H9 (cell line): ENCODE data around the gene RALGAPA2. TPM values are rescaled to one million over a fixed set of nuclear protein-coding genes. Genes with fewer than 3 reads are reported as not detected.
A peak's percentile ranks its signal among the peaks of the same experiment; 100 is the strongest.

Experiments
- DNase-seq: peaks from one replicate; pipeline ENCODE4 v3.0.0-alpha.2; 2017
- H2AFZ ChIP-seq: one replicate; pipeline ENCODE4 v1.6.1; 2013; ENCODE audit warnings: mild to moderate bottlenecking, low read length, control low read depth, moderate library complexity
- H2AK5ac ChIP-seq: 2 replicates; pipeline ENCODE4 v1.6.1; 2013; ENCODE audit warnings: low read length, control low read depth, mixed read lengths; ENCODE audit not compliant: insufficient read length
- H2BK120ac ChIP-seq: one replicate; pipeline ENCODE4 v1.6.1; 2013; ENCODE audit warnings: low read depth, mild to moderate bottlenecking, low read length, control low read depth, inconsistent platforms; ENCODE audit not compliant: poor library complexity, severe bottlenecking
- H2BK12ac ChIP-seq: 2 replicates; pipeline ENCODE4 v1.6.1; 2013; ENCODE audit warnings: low read length, control low read depth, mixed read lengths, low read depth; ENCODE audit not compliant: insufficient read length
- H2BK15ac ChIP-seq: 2 replicates; pipeline ENCODE4 v1.6.1; 2013; ENCODE audit warnings: low read depth, low read length, control low read depth
- H2BK20ac ChIP-seq: one replicate; pipeline ENCODE4 v1.6.1; 2013; ENCODE audit warnings: low read depth, mild to moderate bottlenecking, low read length, control low read depth, inconsistent platforms; ENCODE audit not compliant: poor library complexity, severe bottlenecking
- H2BK5ac ChIP-seq: 2 replicates; pipeline ENCODE4 v1.6.1; 2013; ENCODE audit warnings: low read length, control low read depth, mixed read lengths; ENCODE audit not compliant: insufficient read length
- H3K14ac ChIP-seq: 2 replicates; pipeline ENCODE4 v1.6.1; 2013; ENCODE audit warnings: low read length, control low read depth; ENCODE audit not compliant: insufficient read depth
- H3K18ac ChIP-seq: 2 replicates; pipeline ENCODE4 v1.6.1; 2013; ENCODE audit warnings: low read depth, mild to moderate bottlenecking, mixed read lengths, low read length, control low read depth; ENCODE audit not compliant: insufficient read length
- H3K23ac ChIP-seq: 2 replicates; pipeline ENCODE4 v1.6.1; 2013; ENCODE audit warnings: low read length, control low read depth, mixed read lengths, low read depth; ENCODE audit not compliant: insufficient read length
- H3K23me2 ChIP-seq: 2 replicates; pipeline ENCODE4 v1.6.1; 2013; ENCODE audit warnings: low read depth, mild to moderate bottlenecking, mixed read lengths, low read length, control low read depth; ENCODE audit not compliant: insufficient read length, poor library complexity, severe bottlenecking
- H3K27ac ChIP-seq: 2 replicates; pipeline ENCODE4 v1.5.1; 2013; ENCODE audit warnings: low read length, control low read depth, mixed read lengths, low read depth; ENCODE audit not compliant: insufficient read length
- H3K27me3 ChIP-seq: 2 replicates; pipeline ENCODE4 v1.6.1; 2013; ENCODE audit warnings: low read length, control low read depth, inconsistent platforms; ENCODE audit not compliant: insufficient read depth
- H3K4ac ChIP-seq: 2 replicates; pipeline ENCODE4 v1.6.1; 2013; ENCODE audit warnings: low read depth, mild to moderate bottlenecking, control low read depth, inconsistent platforms, low read length, moderate library complexity
- H3K4me1 ChIP-seq: 2 replicates; pipeline ENCODE4 v1.6.1; 2013; ENCODE audit warnings: low read length, control low read depth, inconsistent platforms; ENCODE audit not compliant: insufficient read depth
- H3K4me2 ChIP-seq: 2 replicates; pipeline ENCODE4 v1.6.1; 2013; ENCODE audit warnings: low read length, control low read depth, mixed read lengths; ENCODE audit not compliant: insufficient read length, insufficient read depth
- H3K56ac ChIP-seq: 2 replicates; pipeline ENCODE4 v1.6.1; 2013; ENCODE audit warnings: low read depth, mild to moderate bottlenecking, mixed read lengths, low read length, control low read depth; ENCODE audit not compliant: insufficient read length
- H3K79me1 ChIP-seq: 2 replicates; pipeline ENCODE4 v1.6.1; 2013; ENCODE audit warnings: low read depth, mild to moderate bottlenecking, moderate library complexity, low read length, control low read depth, inconsistent platforms; ENCODE audit not compliant: insufficient read depth, poor library complexity, severe bottlenecking
- H3K79me2 ChIP-seq: 2 replicates; pipeline ENCODE4 v1.6.1; 2013; ENCODE audit warnings: low read length, control low read depth, inconsistent platforms; ENCODE audit not compliant: insufficient read depth
- H3K9ac ChIP-seq: 2 replicates; pipeline ENCODE4 v1.6.1; 2013; ENCODE audit warnings: low read length, control low read depth, mixed read lengths; ENCODE audit not compliant: insufficient read length; ENCODE audit errors: extremely low read depth
- H3K9me3 ChIP-seq: one replicate; pipeline ENCODE4 v1.6.1; 2013; ENCODE audit warnings: low read depth, low read length, inconsistent platforms; ENCODE audit not compliant: control insufficient read depth
- H3T11ph ChIP-seq: one replicate; pipeline ENCODE4 v1.6.1; 2013; ENCODE audit warnings: mild to moderate bottlenecking, low read length, control low read depth, inconsistent platforms
- H4K20me1 ChIP-seq: one replicate; pipeline ENCODE4 v1.6.1; 2013; ENCODE audit not compliant: control insufficient read depth, insufficient read length, insufficient read depth
- H4K5ac ChIP-seq: 2 replicates; pipeline ENCODE4 v1.6.1; 2013; ENCODE audit warnings: low read depth, mild to moderate bottlenecking, mixed read lengths, low read length, control low read depth; ENCODE audit not compliant: insufficient read length
- H4K8ac ChIP-seq: replicated peaks from 2 replicates; pipeline ENCODE4 v1.6.1; 2013; ENCODE audit warnings: low read length, control low read depth, mixed read lengths, low read depth; ENCODE audit not compliant: insufficient read length
- H4K91ac ChIP-seq: 2 replicates; pipeline ENCODE4 v1.6.1; 2013; ENCODE audit warnings: low read depth, mild to moderate bottlenecking, moderate library complexity, mixed read lengths, low read length, control low read depth; ENCODE audit not compliant: insufficient read length
- H3K27ac Mint-ChIP-seq, 3 experiments: 2 replicates in 2 of 3; 3 replicates in 1 of 3; pipeline ENCODE4 v1.8.0; 2020 to 2021; ENCODE audit warnings: mixed read lengths in 3 of 3, mild to moderate bottlenecking in 1 of 3, moderate library complexity in 1 of 3
- H3K27me3 Mint-ChIP-seq: 2 replicates; pipeline ENCODE4 v1.8.0; 2021; ENCODE audit warnings: low read depth, mild to moderate bottlenecking, moderate library complexity, mixed read lengths
- H3K36me3 Mint-ChIP-seq, 3 experiments: 2 replicates in 2 of 3; 3 replicates in 1 of 3; pipeline ENCODE4 v1.8.0; 2020 to 2021; ENCODE audit warnings: low read depth in 3 of 3, mixed read lengths in 3 of 3; ENCODE audit not compliant: insufficient read depth in 1 of 3
- H3K4me1 Mint-ChIP-seq, 2 experiments: 2 replicates each; pipeline ENCODE4 v1.8.0; 2020; ENCODE audit warnings: mixed read lengths in 2 of 2
- H3K4me3 Mint-ChIP-seq, 2 experiments: 2 replicates in 1 of 2; 3 replicates in 1 of 2; pipeline ENCODE4 v1.8.0; 2020 to 2021; ENCODE audit warnings: mild to moderate bottlenecking in 2 of 2, mixed read lengths in 2 of 2, moderate library complexity in 1 of 2
- H3K9me3 Mint-ChIP-seq, 2 experiments: 2 replicates in 1 of 2; 3 replicates in 1 of 2; pipeline ENCODE4 v1.8.0; 2020; ENCODE audit warnings: mild to moderate bottlenecking in 2 of 2, mixed read lengths in 2 of 2, moderate library complexity in 1 of 2
- WGBS: extraction: QIAGEN DNeasy Blood & Tissue Kit; methylation state at CpG from one replicate; pipeline ENCODE4 v1.1.7; 2013; ENCODE audit warnings: missing lambda C conversion rate, low lambda C conversion rate, mixed read lengths; ENCODE audit not compliant: insufficient read length; ENCODE audit errors: extremely low coverage; 5-methylcytosine and 5-hydroxymethylcytosine counted together
- total RNA-seq: library from RNA; stranded (reverse); gene quantifications from 2 replicates; pipeline ENCODE4 v1.2.1, GENCODE V29; 2021
- TF ChIP-seq, protein P1 (sequence below): fragments of 200-600 bp; sonication (generic); conservative IDR thresholded peaks from 3 replicates; pipeline ENCODE4 v1.8.0; 2021; ENCODE audit warnings: antibody characterized with exemption, mild to moderate bottlenecking

RALGAPA2 gene
- total RNA-seq, 1 experiment from 2014 or later = 16.6 TPM

DNA sequence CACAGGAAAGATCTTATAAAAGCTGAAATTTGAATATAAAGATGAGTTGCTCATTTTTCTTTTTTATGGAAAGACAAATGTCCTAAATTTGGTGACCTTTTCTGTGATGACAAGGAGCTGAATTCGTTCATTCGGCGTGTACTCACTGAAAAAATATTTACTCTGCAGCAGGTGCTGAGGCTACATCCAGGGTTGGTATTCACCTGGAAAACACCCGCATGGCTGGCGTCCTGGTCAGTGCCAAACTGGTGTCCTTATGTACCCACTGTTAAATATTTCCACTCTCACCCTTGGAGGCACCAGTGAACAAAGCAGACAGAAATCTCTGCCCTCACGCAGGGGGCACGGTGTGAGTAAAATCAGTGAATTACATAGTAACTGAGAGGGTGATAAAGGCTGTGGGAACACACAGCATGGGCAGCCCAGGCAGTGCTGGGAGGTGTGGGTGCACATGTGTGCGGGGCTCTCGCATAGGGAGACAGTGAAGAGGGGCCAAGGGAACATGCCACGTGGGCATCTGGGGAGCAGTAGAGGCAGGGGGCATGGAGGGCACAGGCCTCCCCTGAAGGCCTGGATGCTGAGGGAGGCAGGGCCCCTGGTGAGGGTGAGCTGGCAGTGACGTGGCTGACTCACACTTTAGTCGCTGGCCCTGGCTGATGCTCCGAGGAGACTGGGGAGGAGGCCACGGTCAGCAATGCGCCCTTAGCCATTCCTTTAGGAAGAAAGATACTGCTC lies 254.9 kb downstream of the RALGAPA2 start:
- H3K4me1 Mint-ChIP-seq = peaks cover 28 to 31% of the 10 kb centered on the region in 2 experiments
- DNase-seq = no peak

More for the DNA sequence above, 254.9 kb downstream of the RALGAPA2 start:
- TF ChIP-seq, protein P1, sequence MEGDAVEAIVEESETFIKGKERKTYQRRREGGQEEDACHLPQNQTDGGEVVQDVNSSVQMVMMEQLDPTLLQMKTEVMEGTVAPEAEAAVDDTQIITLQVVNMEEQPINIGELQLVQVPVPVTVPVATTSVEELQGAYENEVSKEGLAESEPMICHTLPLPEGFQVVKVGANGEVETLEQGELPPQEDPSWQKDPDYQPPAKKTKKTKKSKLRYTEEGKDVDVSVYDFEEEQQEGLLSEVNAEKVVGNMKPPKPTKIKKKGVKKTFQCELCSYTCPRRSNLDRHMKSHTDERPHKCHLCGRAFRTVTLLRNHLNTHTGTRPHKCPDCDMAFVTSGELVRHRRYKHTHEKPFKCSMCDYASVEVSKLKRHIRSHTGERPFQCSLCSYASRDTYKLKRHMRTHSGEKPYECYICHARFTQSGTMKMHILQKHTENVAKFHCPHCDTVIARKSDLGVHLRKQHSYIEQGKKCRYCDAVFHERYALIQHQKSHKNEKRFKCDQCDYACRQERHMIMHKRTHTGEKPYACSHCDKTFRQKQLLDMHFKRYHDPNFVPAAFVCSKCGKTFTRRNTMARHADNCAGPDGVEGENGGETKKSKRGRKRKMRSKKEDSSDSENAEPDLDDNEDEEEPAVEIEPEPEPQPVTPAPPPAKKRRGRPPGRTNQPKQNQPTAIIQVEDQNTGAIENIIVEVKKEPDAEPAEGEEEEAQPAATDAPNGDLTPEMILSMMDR = no peak
- peaks cover 16% of the 10 kb centered on the region for H3K4me1 ChIP-seq
- H3K79me2 ChIP-seq = no peaks in the 10 kb centered on the region
- no peak overlapping the region for H3K4me2 ChIP-seq
- no peak overlapping the region for H2BK20ac ChIP-seq
- H3K9me3 ChIP-seq = no peaks in the 10 kb centered on the region
- peaks cover 5% of the 10 kb centered on the region for H3K27me3 Mint-ChIP-seq
- H3K27me3 ChIP-seq = no peaks in the 10 kb centered on the region
- H3K36me3 Mint-ChIP-seq = peaks cover 0 to 4% (median 1%) of the 10 kb centered on the region in 3 experiments; a peak in 1 of 7 replicates
- H3K79me1 ChIP-seq = no peaks in the 10 kb centered on the region
- H2BK5ac ChIP-seq = no peak overlapping the region
- H2AFZ ChIP-seq = no peak overlapping the region
- H3K23me2 ChIP-seq = no peaks in the 10 kb centered on the region
- H2AK5ac ChIP-seq = no peak overlapping the region
- no peak overlapping the region for H4K91ac ChIP-seq
- no peak overlapping the region for H2BK15ac ChIP-seq
- H4K5ac ChIP-seq = no peak overlapping the region
- no peak overlapping the region for H3K27ac ChIP-seq
- no peak overlapping the region for H3K18ac ChIP-seq
- H3K9ac ChIP-seq = no peak overlapping the region
- H4K20me1 ChIP-seq = no peaks in the 10 kb centered on the region
- no peaks in the 10 kb centered on the region for H3K9me3 Mint-ChIP-seq
- H3K14ac ChIP-seq = no peak overlapping the region
- H3K4ac ChIP-seq = no peak overlapping the region
- H3T11ph ChIP-seq = no peak overlapping the region
- WGBS = no CpG with 5 or more reads among the region's 15 CpGs
- H2BK12ac ChIP-seq = no peak overlapping the region
- H3K23ac ChIP-seq = no peak overlapping the region
- peak overlapping the region in 2 of 3 experiments; percentile 60 to 61; a peak in 2 of 7 replicates for H3K27ac Mint-ChIP-seq
- no peak overlapping the region for H4K8ac ChIP-seq
- H3K4me3 Mint-ChIP-seq = no peak overlapping the region
- no peak overlapping the region for H3K56ac ChIP-seq
- H2BK120ac ChIP-seq = no peak overlapping the region
